DMS79 (cell line): ENCODE data around the gene MLLT3.

Experiments
- DNase-seq: peaks from one replicate; lab custom pipeline; 2025; lab: John Stamatoyannopoulos, UW

Gene MLLT3

DNA sequence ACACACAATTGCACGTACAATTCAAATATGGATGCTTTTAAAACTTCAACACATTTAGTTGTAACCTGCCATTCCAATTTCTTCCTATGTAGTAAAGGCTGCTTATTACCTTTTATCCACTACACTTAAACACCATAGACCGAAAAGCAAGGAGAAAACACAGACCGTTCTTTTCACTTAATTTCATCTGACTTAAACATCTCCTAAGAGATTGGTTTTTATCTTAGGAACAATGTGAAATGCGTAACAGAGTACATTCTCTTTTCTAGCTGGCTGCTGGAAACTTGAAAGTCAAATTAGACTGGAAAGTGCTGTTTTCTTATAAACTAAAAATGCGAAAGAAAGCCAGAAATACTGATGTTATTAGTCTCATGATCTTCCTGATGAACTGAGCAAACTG is 241.8 kb downstream of the MLLT3 start:
- DNase-seq: no peak

DNA sequence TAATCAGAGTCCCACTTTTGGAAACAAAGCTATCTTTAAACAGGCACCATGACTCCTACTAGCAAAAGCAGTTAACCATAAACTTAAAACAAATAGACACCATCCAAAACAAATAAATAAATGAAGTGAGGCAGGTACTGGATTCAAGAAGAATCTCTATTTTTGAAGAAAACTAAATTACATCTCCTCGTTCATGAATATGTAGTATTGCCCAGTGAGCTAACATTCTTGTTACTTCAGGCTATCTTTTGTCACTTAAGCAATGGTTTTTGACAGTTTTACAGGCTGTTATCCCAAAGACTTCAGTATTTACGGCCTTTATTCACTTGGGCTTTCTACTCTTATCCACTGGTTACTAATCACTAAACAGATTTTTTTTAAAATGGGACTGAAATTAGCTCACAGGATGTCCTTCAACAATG is 242.5 kb downstream of the MLLT3 start:
- DNase-seq: no peak

DNA sequence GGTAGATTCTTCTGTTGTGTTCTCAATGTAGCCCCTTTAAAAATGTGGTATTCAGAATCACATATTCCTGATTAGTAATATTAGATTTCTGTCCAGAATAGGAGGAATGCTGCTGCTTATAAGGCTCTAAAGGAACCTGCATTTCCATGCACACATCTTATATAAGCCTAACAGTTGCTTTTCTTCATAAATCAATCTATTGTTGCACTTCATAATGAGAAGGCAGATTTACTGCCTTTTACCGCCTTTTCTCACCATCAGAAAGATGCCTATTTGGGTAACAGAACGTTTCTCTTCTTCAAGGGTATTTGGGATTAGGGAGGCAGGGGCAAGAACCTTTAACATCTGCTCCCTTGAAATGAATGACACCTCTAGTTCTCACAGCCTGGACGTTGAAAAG is 243.4 kb downstream of the MLLT3 start:
- DNase-seq: no peak

DNA sequence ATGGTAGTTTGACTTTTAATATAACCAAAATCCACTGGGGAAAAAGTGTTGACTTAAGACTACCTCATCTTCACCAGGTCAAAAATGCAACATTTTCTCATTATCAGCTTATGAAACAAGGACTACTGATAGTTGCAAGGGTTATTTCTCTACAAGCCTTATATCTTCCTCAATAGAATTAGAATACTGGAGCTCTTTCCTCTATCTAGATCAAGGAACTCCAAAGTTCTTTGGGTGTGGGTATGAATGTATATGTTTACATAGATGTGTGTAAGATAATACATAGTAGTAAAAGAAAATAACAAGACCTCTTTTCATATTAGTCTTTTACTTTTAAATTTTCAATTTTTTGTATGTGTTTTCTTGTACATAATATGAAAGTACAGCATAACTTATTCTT is 244.5 kb downstream of the MLLT3 start:
- DNase-seq: no peak

DNA sequence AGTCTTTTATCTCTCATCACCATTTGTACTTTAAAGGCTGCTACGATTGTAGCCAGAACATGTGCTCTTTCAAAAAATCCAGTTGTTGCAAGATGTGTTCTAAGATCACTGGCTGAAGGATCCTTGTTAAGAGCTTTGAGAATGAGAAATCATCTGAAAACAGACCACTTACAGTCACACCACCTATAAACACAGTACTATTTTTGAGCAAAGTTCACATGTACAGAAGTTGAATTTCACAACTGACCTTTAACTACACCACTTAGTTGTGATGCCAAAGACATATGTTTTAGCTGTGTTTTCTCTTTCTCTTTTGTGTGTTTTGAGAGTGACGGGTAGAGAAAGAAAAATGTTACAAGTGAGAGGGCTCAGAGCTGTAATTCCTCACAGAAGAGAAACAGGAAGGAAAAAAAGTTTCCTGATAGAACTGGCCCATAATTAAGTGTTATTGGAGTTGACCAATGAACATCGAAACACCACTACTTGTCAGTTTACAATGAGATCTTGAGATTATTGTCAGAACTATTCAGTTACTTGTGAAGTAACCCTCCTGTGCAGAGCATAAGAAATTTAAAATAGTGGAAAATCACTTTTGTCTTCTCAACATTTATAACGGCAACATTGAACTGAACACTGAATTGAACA is 245.4 kb downstream of the MLLT3 start:
- no peak for DNase-seq

DNA sequence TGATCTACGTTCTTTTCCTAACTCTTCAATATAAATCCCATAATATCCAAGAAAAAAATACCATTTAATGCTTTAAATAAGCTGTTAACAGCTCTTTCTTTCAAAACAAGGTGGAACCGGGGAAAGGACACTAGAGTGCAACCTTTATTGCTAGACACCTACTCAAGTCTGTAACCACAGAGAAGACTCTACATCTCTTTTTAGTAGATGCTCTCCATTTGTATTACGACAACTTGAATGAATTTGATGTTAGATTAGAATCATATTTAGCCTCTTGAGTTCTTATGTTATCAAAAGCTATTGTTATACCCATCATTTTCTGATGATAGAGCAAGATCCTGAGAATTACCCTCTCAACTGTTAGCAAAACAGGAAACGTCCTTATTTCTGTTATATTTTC is 246.3 kb downstream of the MLLT3 start:
- no peak for DNase-seq

DNA sequence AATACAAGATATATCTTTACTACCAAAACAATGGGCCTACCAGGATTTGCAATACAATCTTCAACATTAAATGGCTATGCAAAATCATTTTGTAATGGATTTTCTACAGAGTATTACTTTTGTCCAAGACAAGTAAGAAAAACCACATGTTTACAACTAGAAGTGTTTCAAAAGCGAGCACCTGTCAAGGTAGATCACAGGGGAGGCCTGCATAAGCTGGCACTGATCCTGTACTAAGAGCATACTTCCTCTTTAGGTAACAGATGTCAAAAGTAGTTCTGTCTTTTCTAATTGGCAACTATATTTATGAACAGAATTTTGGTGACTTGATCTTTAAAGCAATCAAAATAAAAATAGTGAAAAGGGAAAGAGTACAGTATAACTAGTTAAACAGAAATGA is 249.0 kb downstream of the MLLT3 start:
- DNase-seq: no peak

DNA sequence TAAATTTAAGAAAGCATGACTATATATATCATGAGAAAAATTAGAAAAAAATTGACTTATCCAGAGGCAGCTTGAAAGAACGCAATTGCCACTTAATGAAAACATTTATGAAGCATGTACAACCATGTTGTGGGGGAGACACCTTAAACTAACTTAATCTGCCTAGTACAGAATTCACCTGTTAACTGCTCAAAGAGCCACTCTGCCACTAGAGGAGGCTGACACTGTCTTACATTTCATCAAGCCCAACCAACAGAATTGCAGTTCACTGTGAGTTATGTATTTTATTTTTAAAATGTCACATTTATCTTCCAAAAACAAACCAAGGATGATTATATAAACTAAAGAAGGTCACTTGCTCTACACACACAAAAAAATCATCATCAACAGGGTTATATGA is 252.9 kb downstream of the MLLT3 start:
- no peak for DNase-seq

DNA sequence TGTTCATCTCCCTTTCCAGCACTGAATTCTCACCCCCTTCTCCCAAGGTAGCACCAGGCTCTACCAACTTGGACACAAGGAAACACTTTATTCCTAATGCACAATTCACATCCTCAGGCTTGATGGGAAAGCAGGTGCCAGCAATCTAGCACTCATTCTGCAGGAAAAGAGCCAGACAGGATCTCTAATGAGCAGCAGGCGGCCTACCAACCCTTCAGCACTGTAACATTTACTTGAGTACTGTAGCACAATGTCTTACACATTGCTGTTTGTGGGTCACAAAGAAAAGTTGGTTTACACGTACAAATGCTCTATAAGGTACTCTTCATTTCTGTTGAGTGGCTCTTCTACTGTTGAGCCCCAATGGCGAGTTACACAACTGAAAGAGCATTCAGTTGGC is 254.4 kb downstream of the MLLT3 start:
- no peak for DNase-seq

DNA sequence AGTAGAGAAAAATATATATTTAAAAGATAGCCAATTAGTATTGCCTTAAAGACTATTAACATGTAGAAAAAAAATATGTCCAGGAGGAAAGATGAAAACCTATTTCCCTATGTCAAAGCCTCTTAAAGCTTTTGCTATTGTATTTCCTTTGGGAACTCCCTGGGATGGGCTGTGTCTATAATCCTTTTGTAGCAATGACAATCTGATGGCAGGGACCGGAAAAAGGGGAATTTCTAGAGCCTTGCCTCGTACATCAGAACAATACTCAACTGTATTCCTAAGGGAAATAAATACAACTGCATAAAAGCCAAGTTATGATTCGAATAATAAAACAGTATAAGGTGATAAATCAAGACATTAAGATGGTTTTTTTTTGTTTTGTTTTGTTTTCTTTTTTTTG is 257.3 kb downstream of the MLLT3 start:
- no peak for DNase-seq

DNA sequence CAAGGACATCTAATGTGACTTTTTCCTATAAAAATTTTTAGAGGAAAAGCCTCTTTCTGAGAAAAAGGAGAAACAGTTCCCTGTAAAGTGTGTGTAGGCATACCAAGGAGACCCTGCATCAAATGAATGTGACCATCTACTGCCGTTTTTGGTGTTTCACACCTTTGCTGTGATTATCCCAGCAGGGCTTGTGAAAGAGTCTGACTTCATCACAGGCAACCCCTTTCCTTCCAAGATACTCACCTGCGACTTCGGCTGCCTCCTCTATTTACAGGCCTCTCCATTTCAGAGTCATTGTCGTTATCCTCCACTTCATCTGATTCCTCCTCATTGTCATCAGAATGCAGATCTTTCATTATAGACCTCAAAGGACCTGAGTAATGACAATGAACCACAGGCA is 259.1 kb downstream of the MLLT3 start:
- peak; percentile 25 for DNase-seq

DNA sequence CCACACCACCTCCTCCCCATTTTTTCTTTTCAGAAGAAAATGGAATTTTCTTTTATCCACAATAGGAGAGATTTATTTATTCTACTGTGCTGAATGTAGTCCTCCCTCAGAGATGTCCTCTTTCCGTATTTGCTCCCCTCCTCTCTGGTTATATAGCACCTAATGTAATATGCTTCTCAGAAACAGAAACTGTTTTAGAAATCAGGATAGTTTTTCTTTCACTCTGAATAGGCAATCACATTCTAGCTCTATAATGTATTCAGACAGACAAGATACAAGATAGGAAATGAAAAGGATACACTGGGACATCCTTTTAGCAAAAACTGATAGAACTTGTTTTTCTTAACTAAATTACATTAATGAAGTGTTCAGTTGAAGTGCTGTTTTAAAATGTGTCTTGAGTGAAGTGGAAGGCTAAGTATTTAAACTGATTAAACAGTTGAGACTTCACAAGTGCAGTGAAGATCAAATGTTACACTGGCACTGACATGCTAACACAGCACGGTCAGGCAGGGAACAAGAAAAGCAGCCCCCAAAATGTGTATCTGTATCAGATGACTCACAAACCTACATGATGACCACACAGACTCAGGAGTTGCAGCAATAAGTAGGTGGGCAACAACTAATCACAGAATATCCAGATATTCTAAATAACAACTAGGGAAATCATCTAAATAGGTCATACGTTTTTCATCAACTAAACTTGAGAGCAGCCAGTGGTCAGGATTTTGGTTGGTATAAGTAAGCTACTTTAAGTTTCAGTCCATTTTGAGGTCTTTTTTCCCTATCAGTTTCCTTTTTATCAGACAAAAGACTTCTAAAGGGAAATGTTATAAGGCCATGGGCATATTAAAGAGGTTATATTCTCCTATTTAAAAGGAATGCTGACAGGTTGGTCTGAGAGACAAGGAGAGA is 260.4 kb downstream of the MLLT3 start:
- no peak for DNase-seq

DNA sequence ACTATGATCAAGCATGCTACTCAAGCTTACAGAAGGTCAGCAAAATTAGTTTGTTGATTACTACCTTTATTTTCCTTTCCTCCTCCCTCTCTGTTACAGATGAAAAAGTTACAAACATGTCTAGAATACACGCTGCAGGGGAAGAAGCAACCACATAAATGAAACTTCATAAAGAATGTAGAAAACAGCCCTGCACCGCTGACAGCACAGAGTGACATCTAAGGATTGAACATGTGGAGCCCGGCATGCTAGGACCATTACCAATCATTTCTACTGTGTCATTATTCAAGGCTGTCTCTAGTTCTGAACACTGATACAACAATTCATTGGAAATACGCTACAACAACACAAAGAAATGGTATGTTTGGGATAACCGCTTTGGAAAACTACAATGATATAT is 261.1 kb downstream of the MLLT3 start:
- DNase-seq: no peak

DNA sequence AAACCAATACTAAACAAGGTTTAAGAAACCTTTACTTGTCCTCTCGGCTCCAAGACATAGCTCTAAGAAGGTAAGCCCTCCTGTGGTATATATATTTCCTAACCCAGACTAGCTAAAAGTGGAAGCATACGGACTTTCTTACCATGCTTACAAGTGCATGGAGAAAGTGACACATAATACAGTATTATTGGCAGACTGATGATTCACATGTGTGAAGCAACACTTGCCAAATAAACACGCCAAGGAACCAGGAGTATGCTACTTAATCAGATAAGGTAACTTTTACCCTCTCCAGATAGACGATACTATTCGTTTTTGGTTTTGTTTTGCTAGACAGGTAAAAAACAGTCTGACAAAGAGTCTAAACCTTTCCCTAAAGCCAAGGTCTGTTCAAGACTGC is 264.1 kb downstream of the MLLT3 start:
- DNase-seq: no peak

DNA sequence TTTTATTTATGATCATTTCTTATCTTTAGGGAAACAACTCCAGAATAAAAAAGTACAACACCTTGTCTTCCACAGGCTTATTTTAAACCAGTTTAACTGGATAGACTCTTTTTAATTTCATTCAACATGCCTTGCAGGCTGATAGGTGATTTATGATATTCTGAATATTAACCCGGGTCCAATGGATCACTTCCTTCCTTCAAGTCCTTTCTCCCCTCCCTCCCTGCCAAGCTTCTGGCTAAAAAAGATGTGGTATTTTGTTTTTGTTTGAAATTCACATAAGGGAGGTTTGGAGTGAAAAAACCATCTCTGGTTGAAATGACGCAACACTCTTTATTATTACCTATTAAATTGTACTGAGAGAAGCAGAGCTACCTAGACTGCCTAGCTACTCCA is 265.3 kb downstream of the MLLT3 start:
- no peak for DNase-seq

DNA sequence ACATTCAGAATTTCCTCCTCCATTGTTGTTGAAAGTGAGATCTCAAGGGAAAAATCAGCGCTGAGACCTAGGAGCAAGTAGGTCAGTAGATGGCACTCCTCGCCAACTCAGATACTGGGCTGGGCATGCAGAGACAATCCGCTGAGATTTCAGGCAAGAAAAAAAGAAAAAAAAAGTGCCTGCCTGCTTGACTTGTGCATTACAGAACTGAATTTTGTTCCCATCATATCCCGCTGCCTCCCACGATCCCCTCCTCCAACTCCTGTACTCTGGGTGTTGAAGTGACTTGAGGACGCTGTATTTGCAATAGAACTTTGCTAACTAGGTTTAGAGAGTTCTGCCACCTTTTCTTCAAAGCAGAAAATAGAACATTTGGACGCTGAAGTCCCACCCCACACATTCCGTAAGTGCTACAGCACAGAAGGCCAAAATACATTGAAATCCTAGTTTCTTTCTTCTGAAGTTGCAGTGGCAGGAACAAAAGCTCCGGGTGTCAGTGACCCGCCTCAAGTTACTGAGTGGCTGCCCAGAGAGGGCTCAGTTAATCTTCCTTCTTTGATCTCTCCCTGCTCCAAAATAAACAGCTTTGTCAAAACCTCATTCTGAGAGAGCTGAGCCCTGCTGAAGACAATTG is 265.8 kb downstream of the MLLT3 start:
- DNase-seq: peak; percentile 57

DNA sequence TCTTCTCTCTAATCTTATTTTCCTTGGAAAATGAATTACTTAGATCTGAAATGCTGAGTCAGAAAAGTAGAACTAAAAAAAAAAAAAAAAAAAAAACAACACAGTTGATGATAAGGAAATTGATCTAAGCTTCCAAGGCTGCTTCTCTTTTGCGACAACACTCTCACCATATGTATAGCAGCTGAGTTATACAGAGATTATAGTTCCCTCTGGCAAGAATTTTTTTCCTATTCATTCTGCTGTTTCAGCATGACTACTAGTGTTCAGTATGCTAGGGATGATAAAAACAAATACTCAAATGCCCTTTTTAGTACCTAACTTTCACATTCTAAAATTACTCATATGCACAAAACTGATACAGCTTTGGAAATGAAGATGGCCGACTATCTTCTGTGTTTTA is 267.3 kb downstream of the MLLT3 start:
- DNase-seq: no peak

DNA sequence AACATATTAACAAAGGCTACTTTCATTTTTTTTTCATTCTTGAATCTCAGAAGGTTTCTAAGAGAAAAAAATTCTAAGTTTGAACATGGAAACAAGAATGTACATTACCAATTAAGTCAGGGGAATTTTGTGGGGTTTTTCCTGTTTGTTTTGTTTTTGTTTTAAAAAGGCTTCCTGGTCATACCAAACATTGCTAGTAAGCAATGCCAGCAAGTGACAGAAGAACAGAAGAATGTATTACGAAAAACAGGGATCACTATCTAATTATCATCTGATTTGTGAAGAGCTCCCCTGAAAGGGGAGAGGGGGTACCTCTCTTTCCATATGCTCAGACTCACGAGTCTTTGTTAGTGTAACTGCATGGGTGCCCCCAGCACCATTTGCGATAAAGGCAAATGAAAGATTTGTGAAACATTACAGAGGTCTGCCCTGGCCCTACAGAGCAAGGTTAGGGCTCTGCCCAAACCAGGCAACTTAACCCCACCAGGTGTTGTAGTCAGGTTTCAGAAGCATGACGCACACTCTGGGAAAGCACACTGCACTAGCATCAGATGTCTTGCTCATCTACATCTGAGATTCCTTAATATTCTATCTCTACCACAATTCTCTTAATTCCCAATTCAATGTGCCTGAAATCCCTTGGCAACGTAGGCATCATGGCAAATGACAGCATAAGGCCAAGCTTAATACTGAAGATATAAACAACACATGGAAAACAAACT is 268.2 kb downstream of the MLLT3 start:
- DNase-seq: no peak

DNA sequence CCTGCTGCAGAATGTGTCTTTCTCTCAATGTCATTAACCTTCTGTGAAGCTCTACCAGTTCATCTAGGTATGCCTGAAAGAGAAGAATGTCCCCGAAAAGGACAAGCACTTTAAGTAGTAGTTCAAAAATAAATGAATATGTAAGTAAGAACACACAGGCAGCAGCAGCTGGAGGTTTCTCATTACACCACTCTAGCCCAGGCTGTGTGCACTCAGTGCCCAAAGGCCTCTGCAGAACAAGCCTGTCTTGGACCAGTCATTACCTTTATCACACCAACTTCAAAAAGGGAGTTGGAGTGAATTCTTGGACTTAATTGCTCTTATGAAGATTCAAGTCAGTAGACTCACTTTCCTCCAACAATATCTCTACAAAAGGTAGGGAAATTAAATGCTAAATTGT is 268.8 kb downstream of the MLLT3 start:
- DNase-seq: no peak

DNA sequence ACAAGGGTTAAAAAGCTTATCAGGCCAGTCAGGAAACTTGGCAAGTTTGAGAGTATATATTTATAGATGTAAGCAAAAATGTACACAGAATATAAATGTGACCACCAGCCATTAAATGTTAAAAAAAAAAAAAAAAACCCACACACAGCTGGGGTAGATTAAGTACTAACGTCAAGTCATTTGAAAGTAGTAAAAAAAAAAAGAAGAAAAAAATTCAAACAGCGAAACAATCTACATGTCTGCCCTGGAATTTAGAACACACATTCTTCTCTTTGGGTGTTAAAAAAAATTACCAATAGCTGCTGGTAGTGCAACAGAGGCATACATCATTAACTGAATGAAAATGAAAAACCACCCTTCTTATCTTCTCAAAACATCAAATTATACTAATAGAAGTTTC is 269.7 kb downstream of the MLLT3 start:
- DNase-seq: no peak

DNA sequence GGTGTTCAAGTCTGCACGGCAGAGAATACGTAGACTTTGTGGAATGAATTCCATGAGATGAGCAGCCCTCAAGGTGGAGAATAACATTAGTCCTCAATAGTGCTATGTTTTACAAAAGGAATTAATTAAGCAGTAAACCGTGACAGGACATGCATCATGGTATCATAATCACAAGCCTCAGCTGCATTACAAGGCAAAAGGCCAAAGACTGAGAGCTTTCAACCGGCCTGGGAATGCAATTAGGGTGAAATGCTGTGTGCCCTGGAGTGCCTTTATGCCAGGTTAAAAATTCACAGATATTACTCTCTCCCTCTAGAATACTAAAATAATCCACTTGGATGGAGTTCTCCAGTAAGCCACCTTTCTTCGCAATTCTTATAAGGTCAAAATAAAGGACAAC is 270.6 kb downstream of the MLLT3 start:
- peak; percentile 88 for DNase-seq

DNA sequence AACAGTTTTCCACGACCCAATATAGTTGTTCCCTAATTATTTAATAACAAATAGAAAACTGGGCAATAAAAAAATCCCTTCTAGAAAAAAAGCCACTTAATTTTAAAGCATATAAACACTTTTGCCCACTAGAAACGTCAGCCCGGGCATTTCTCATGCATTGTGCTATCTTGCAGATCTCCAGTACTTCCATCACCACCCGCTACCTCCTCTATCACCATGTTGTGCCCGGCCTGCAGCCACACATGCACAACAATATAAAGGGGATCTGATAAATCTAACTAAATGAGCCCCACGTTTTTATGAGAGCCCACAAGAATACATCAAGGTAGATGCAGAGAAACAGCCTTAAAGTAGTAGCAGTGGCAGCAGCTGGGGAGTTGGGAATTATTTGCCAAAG is 272.7 kb downstream of the MLLT3 start:
- no peak for DNase-seq

DNA sequence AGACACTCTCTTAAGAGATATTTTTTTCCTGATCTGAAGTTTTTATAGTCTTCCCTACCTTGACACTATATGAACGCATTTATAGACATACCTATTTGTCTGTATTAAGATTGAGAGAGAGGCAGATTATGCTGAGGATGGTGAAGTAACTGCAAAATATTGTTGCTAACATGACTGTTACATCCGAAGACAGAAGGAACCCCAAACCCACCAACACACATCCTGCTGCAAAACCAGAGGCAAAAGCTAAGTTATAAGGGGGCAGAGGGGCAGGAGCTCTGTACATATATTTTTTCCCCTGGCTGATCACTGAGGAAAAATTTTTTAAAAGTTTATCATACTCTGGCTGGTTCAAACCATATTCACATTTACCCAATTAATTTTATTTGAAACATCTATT is 279.0 kb downstream of the MLLT3 start:
- DNase-seq: no peak
